HG03558 (cell line): Measurements from ENCODE around the gene GMDS.

Experiments used
- ATAC-seq: cut with Tn5 transposase; IDR thresholded peaks from one replicate; pipeline ENCODE4 v1.9.1; 2021; ENCODE audit warnings: moderate number of reproducible peaks; ENCODE audit not compliant: unreplicated experiment; ENCODE audit errors: extremely low read depth

The GMDS gene

GRCh38 chr6:1916334-1917070 lies 328.9 kb downstream of the GMDS start:
- ATAC-seq: no peak

- ATAC-seq: no peak
Observed at GRCh38 chr6:1915226-1915625, 330.2 kb downstream of the GMDS start.

DNA sequence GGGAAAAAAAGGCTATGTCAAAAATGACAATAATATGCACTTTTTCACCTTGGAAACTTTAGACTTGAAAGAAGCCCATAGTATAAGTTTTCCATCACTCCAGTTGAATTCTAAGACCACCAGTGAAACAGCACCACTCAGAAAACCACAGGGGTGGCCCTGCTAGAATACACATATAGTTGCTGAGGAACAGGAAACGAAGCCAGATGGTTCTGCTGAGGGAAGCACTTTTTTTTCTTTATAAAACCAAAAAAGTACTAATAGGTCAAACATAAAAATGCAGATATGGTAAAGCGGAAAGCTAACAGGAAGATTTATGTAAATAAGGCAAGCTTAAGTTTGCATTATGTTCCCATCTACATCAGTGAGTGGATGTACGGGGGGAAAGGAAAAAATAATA lies 331.8 kb downstream of the GMDS start:
- ATAC-seq: no peak

DNA sequence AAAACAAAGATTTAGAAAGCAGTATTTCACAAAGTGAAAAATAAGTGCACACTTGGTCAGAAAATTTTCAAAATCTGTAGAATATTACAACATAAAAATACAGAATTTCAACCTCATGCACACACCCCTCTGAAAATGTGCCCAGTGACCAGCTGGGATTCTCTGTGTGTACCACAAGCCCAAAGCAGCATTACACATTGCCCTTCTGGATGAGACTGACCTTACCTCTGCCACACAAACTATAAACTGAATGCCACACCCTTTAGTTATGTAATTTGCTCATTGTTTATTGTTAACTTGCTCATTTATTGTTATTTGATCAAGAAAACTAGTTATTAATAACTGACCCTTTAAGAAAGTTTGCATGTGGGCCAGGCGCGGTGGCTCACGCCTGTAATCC lies 332.7 kb downstream of the GMDS start:
- ATAC-seq: no peak

GRCh38 chr6:1911474-1911873 lies 333.9 kb downstream of the GMDS start:
- no peak for ATAC-seq

DNA sequence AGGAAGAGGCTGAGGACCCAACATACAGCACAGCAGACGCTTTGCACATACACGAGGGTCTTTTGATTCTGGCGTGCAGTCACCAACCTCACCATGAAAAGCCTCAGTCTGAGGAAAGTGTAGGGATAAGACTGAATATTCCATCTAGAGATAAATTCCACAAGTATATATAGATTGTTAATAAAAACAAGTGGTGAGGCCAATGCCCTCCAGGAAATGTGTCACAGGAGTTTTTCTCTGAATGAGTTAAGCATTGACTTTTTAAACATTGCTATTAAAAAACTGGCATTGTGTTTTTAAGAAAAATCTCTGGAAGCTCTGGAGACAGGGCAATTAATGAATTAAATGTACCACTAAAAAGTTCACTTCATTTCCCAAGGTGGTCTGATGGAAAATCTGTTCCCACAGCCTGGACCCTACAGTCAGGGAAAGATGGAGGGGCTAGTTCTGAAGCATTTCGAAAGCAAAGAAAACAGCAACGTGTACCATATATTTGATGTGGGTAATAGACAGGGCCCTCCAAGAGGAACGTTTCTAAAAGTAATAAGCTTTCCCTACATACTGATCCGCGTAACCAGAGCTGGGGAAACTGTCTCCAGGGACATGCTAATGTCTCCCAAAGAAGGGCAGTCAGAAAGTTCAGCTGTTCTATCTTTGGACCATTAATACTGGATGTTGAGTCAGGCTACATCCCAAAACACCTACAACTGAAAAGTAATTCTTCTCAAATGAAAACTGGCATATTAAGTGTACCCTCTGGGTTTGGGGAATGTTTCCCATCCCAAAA lies 334.6 kb downstream of the GMDS start:
- no peak for ATAC-seq

DNA sequence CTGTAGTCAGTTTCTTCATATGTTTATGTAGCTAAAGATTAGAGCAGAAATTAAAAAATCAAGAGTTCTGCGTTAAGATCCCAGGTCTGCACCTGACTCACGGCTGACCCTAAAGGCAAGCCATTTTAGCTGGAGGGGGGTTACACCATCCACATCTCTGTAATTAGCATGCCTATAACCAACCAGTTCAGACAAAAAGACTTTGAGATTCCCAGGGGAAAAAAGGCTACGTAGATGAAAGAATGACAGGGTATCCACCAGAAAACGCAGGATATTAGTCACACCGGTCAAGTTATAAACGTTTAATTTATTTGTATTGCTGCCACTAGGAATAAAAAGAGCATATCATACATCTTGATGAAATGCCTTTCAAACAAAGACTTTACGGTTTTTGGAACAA lies 336.6 kb downstream of the GMDS start:
- no peak for ATAC-seq

- no peak for ATAC-seq
Observed at GRCh38 chr6:1906609-1907008, 338.8 kb downstream of the GMDS start.

- no peak for ATAC-seq
Observed at GRCh38 chr6:1906014-1906413, 339.4 kb downstream of the GMDS start.

GRCh38 chr6:1904898-1905297 lies 340.5 kb downstream of the GMDS start:
- no peak for ATAC-seq

- no peak for ATAC-seq
Observed at GRCh38 chr6:1904466-1904799, 341.0 kb downstream of the GMDS start.

DNA sequence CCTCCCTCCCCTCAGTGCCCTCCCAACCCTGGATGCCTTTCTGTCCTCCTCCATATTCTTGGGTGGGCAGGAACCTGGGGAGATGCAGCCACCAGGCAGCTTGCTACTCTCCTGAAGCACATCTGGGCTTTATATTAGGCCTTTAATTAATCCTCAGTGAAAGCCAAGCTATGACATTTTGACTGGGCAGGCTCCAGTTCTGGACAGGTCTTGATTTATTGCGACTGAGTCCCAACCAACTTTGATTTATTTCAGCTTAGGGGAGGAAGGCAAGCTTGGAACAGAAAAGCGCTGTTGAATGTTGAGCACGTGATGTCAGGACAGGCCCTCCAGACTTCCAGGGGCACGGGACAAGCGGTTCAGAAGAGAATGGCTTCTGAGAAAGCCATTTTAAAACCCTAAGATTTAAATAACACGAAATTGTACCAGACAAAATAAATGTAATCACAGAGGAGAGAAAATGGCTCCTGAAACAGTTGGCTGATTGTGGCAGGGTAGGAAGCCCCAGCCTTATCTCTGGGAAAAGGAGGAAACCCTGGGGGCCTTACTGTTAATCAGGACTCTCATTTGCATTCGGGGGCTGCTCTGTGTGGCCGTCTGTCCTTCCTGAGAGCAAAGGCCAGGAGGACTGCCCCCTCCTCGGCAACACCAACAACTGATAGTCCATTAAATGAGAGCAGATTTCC lies 341.5 kb downstream of the GMDS start:
- no peak for ATAC-seq

DNA sequence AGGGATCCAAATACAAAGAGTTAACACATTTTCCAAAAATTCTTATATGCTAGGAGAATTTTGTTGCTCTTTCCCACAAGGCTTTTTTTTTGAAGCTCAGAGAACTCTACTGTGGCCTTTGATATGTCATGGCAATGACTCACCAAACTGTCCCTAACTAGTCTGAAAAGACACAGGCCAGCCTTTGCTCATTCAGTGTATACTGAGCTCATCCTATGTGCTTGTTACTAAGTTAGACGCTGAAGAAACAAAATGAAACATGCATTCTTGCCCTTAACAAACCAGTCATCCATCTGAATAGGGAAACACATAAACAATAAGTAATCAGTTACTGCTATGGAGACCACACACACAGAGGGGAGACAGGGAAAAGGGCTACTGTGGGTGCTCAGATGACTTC lies 343.8 kb downstream of the GMDS start:
- ATAC-seq: no peak

GRCh38 chr6:1896897-1897296 lies 348.5 kb downstream of the GMDS start:
- ATAC-seq: no peak

- ATAC-seq: no peak
Observed at GRCh38 chr6:1895721-1896120, 349.7 kb downstream of the GMDS start.

GRCh38 chr6:1894954-1895353 lies 350.5 kb downstream of the GMDS start:
- no peak for ATAC-seq

- ATAC-seq: no peak
Observed at GRCh38 chr6:1893470-1894130, 351.8 kb downstream of the GMDS start.

DNA sequence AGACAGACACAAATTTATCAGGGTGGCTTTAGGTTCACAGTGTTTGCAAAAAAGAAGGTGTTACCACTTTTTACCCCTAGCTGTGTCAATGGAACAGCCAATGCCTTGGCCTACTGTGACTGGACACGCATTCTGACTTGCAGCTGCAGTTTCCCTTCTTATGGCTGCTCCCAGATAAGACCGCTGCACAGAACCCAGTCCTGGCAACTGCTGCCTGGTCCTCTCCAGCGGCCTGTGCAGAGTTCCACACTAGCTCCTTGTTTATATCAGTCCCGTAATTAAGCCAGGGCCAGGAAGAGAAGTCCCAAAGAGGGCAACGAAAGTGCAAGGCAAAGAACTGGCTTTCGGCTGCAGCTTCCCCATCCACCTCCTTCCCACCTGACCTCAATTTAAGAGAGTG lies 352.7 kb downstream of the GMDS start:
- no peak for ATAC-seq

DNA sequence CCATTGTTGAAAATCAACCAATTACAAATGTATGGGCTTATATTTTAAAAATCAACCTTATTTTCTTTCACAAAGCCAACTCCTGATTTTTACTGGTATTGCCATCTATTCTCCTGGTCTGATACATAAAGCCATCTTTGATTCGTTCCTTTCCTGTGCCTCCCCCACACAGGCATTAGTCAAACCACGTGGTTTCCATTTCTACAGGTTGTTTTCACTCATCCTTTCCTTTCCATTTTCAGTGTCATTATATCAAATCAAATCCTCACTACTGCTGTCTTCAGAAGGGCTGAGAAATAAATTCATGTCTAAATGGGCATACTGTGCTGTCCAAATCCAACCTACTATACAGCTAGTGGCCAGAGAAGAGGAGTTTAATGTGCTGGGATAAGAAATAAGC lies 354.4 kb downstream of the GMDS start:
- ATAC-seq: no peak

- ATAC-seq: no peak
Observed at GRCh38 chr6:1890071-1890470, 355.3 kb downstream of the GMDS start.

DNA sequence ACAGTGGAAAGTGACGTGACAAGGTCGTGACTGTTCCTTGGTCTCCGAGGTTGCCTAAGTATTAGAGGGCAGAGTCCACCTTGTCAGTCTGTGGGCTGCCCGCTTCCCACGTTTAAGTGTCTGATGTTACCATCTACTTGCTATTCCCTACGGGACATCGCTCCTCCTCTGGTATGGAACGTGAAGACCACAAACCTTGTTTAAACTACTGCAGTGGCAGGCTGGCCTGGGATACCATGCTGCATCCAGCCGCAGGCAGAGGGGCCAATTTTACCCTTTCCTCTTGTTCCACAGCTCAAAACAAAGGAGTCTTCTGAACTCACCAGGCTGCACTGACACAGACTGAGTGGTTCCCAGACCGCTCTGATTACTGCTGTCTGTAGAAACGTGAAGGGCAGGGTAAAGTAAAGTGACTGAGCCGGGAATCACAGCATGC lies 359.8 kb downstream of the GMDS start:
- no peak for ATAC-seq
